GM12801 (cell line): ENCODE results near the gene AMBRA1.

ENCODE experiments used
- CTCF ChIP-seq: IDR thresholded peaks from one replicate; pipeline ENCODE4 v1.5.1; 2011; ENCODE audit warnings: control low read depth; ENCODE audit not compliant: insufficient read length; ENCODE audit errors: extremely low read depth

AMBRA1 gene

GRCh38 chr11:46475051-46475925 is 118.5 kb downstream of the AMBRA1 start:
- no peak for TF ChIP-seq CTCF

DNA sequence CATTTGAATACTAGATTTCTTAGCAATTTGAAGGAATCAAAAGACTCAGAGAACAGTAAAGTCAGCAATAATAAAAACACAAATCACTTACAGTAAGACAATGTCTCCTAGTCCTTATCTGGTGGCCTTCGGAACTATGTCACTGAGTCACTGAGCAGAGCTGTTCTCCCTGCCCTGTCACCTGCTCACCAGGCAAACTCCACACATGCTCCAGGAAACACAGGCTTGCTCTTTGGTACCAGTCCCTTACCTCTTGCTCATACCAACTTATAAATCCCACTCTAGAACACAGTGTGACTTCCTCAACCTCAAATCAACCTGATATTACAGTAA is 121.2 kb downstream of the AMBRA1 start:
- TF ChIP-seq CTCF: no peak

DNA sequence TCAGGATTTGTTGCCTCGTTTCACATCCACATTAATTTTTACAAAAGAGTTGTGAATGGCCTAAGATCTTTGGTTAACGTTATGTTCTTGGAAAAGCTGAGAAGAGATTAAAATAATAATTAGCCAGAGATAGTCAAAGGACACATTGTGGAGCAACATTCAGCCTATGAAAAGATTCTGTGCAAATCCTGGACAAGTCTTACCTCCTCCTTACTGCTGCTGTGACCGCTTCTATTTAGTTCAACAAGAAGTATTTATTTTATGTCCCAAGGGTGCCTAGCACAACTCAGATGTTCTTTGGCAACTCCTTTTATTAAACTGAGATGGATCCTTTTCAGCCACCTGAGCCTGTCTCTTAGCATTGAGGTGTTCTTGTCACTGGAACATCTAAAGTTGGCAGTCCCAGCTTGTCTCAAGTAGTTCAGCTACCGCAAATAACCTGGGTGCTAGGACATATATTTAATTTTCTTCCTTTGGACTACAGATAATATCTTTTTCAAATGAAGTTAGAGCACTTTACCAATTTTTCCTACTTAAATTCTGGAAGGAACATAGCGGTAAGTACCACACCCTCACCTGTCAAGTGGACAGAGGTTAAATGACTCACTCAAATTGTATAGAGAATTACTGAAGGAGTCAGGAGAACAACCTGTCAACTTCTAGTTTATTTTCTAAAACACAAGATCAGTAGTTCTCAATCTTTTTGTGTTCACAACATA is 121.7 kb downstream of the AMBRA1 start:
- TF ChIP-seq CTCF: no peak

- no peak for TF ChIP-seq CTCF
Measured at GRCh38 chr11:46469926-46470325, 123.9 kb downstream of the AMBRA1 start.

DNA sequence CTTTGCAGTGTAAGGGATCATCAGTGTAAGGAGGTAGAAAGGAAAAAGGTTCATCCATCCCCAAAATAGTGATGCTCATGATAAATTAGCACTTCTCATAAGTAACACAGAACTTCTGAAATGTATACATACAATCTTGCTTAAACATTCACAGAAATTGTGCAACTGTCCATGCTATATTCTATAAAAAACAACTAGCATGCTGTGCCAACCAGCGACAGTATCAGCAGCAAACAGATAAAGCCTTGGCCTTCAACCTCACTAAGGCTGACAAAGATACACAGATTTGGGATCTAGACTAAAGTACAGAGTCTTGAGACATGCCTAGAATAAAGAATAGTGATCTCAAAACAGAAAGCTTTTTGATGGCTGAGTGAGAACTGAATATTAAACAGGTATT is 128.1 kb downstream of the AMBRA1 start:
- no peak for TF ChIP-seq CTCF

DNA sequence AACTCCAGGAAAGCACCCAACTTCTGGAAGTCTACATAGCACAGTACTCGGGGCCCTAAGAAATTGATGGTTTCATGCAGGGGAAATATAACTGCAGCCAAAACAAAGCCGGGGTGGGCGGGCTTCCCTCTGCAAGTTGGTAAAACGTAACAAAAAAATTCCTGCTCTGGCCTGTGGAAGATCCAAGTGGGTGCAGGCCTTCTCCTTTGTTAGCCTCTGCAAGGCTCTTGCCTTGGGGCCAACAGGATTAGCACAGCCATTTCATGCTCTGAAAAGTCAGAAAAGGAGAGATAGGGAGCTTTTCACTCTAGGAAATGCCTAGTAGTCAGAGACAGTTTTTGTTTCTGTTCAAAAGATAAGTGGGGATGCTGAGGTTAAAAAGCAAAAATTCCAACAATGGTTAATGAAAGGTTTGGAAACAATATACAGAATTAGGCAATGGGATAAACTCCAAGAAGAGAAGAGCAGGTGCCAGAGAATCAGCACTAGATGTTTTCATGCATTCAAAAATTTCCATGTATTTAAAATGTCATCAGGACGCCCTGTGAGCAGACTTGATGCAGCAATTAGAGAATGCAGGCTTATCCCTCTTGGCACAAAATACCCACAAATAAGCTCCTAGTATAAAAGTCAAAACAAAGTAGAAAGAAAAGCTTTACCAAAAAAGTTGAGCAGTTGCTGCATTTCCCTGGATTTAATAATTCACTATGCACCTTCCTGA is 130.0 kb downstream of the AMBRA1 start:
- no peak for TF ChIP-seq CTCF

- TF ChIP-seq CTCF: no peak
Measured at GRCh38 chr11:46461461-46461927, 132.3 kb downstream of the AMBRA1 start.
